ENCODE results near the gene MAPK10. TPM values are rescaled to one million over a fixed set of nuclear protein-coding genes. Genes with fewer than 3 reads are reported as not detected.

Gene MAPK10
- total and polyA plus RNA-seq, 10 of the 15 experiments (the other 5 are each of a cell fraction or from before 2014, with no cell fraction given) = 1.1 to 4.2 (median 2.4) TPM

DNA sequence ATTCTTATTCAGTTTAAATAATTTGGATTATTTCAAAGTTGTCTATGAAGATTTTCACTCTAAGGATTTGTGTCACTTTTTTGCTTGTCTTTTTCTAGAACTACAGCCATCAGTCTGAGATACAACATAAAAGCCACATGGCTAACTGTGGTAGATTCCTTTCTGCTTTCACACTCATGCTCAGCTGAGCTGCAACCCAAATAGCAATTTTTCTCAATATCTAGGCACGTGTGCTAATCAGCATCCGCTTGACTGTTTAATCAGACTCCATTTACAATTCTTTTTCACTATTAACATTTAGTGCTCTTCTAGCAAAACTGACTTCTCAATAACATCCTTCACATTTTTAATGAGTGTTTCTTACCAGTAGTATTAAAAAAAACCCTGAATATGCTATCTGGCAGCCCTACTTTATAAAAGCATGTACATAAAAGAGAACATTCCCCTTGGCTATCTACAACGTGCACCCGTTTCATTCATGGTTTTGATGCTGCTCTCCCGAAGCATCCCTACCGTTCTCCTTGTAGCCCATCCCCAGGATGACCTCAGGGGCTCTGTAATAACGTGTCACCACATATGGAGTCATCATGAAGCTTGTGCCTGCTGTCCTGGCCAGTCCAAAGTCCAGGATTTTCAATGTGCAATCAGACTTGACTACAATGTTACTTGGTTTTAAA lies 259.2 kb downstream of the MAPK10 start:
- no peak overlapping the region for H3K4me2 ChIP-seq (ENCODE audit: control insufficient read depth, insufficient read depth)
- H3K4me1 ChIP-seq (ENCODE audit: control insufficient read depth, insufficient read depth, low read length) = no peaks in the 10 kb centered on the region
- ChIA-PET POLR2A (no interaction called here), SMC1A (ENCODE audit: uncharacterized antibody, unreplicated experiment) (no interaction called here), RAD21 (ENCODE audit: unreplicated experiment) (no interaction called here), CTCF (no interaction called here)
- BruUV-seq (replicated peaks) = no TSS peak
- no peak overlapping the region for H3K9ac ChIP-seq (ENCODE audit: control insufficient read depth, insufficient read depth, low read length)
- no peak overlapping the region for H2AFZ ChIP-seq (ENCODE audit: control insufficient read depth, low read depth, low read length)
- ATAC-seq (no peak), FAIRE-seq (no peak), DNase-seq (ENCODE audit: low read depth, low spot score) (no peak)
- no peaks in the 10 kb centered on the region for H3K36me3 ChIP-seq (ENCODE audit: control insufficient read depth in 2 of 2, insufficient read depth in 2 of 2, low read length in 1 of 2)
- no peaks in the 10 kb centered on the region for H3K27me3 ChIP-seq (replicated peaks in 1 of 2; ENCODE audit: control insufficient read depth in 2 of 2, insufficient read depth in 2 of 2, low read length in 1 of 2)
- 20% methylated on average over 7 of the region's 7 CpGs for WGBS (ENCODE audit: insufficient coverage, insufficient replicate concordance, low lambda C conversion rate, missing lambda C conversion rate)
- no peaks in the 10 kb centered on the region for H3K9me3 ChIP-seq (replicated peaks; ENCODE audit: control insufficient read depth, insufficient read depth, low read length)
- no peak overlapping the region for H3K27ac ChIP-seq (ENCODE audit: control insufficient read depth, insufficient read depth)
- in situ Hi-C loops (cut with MboI) = no loop called here
- intact Hi-C loops (cut with micrococcal nuclease; ENCODE audit: unreplicated experiment) = no loop called here
- TF ChIP-seq SREBF2 (IDR thresholded peaks at IDR 0.05; ENCODE audit: low read length) (no peak), RCOR1 (conservative IDR thresholded peaks at IDR 0.05; ENCODE audit: low read depth, low read length) (no peak), CBX5 (IDR thresholded peaks at IDR 0.05; ENCODE audit: low read depth) (no peak), SMAD5 (IDR thresholded peaks at IDR 0.05; ENCODE audit: low read depth) (no peak), CHD2 (IDR thresholded peaks at IDR 0.05; ENCODE audit: borderline replicate concordance, low read depth, low read length) (no peak), CEBPB (IDR thresholded peaks at IDR 0.05; ENCODE audit: borderline replicate concordance in 1 of 2, low read depth in 2 of 2, low read length in 2 of 2) (no peak), MYB (IDR thresholded peaks at IDR 0.05; ENCODE audit: borderline replicate concordance, low read depth, low read length) (no peak), SUZ12 (IDR thresholded peaks at IDR 0.05; ENCODE audit: unreplicated experiment) (no peak), TBL1XR1 (IDR thresholded peaks at IDR 0.05; ENCODE audit: low read depth, low read length) (no peak), HDGF (IDR thresholded peaks at IDR 0.05) (no peak), CHD4 (IDR thresholded peaks at IDR 0.05) (no peak), ZBTB11 (CRISPR knock-in tag; IDR thresholded peaks at IDR 0.05) (no peak), NFIC (IDR thresholded peaks at IDR 0.05; ENCODE audit: low read depth, low read length) (no peak), ZBED1 (IDR thresholded peaks at IDR 0.05; ENCODE audit: borderline replicate concordance) (no peak), SMC3 (IDR thresholded peaks at IDR 0.05; ENCODE audit: borderline replicate concordance, low read length) (no peak)
- TF ChIP-seq, protein P1, sequence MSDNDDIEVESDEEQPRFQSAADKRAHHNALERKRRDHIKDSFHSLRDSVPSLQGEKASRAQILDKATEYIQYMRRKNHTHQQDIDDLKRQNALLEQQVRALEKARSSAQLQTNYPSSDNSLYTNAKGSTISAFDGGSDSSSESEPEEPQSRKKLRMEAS (IDR thresholded peaks at IDR 0.05; ENCODE audit: low read depth, low read length) = no peak
- H4K20me1 ChIP-seq (ENCODE audit: control insufficient read depth, insufficient read depth) = no peaks in the 10 kb centered on the region
- no peak overlapping the region for H3K4me3 ChIP-seq
- no peaks in the 10 kb centered on the region for H3K79me2 ChIP-seq (ENCODE audit: control insufficient read depth, insufficient read depth, low read length)

Data from GM12878 (cell line).